Hematopoietic multipotent progenitor cell treated with erythropoietin and hydrocortisone succinate and interleukin-3 and kit ligand, for 8 days (in vitro differentiated cells): ENCODE data around the gene DCAF15.
A peak's percentile ranks its signal among the peaks of the same experiment; 100 is the strongest.

Experiments
- DNase-seq: peaks from one replicate; pipeline ENCODE4 v3.0.0-alpha.2; 2015

DCAF15 gene

GRCh38 chr19:13931391-13932148 lies 20.7 kb upstream of the DCAF15 start:
- no peak for DNase-seq

- no peak for DNase-seq
Observed at GRCh38 chr19:13932149-13932637, 20.1 kb upstream of the DCAF15 start.

GRCh38 chr19:13932911-13933393 lies 19.4 kb upstream of the DCAF15 start:
- no peak for DNase-seq

- DNase-seq, result no peak
Observed at GRCh38 chr19:13934785-13935109, 17.6 kb upstream of the DCAF15 start.

- no peak for DNase-seq
Observed at GRCh38 chr19:13935765-13936510, 16.4 kb upstream of the DCAF15 start.

- DNase-seq, result no peak
Observed at GRCh38 chr19:13937479-13938300, 14.6 kb upstream of the DCAF15 start.

GRCh38 chr19:13938301-13939064 lies 13.8 kb upstream of the DCAF15 start, which contains the start of gene PODNL1:
TSS of gene PODNL1 (minus strand) at chr19:13938417. CDS start at chr19:13938181, 236 bp downstream.
- DNase-seq, result no peak

GRCh38 chr19:13942023-13942684 lies 10.2 kb upstream of the DCAF15 start:
- peak; percentile 43 for DNase-seq

- no peak for DNase-seq
Observed at GRCh38 chr19:13946414-13946813, 5.9 kb upstream of the DCAF15 start.

- DNase-seq, result no peak
Observed at GRCh38 chr19:13951043-13951442, 1.3 kb upstream of the DCAF15 start.

- DNase-seq, result no peak
Observed at GRCh38 chr19:13951799-13952153, 533 bp upstream of the DCAF15 start.

- peak; percentile 79 for DNase-seq
Observed at GRCh38 chr19:13952931-13953531, 722 bp downstream of the DCAF15 start.

- no peak for DNase-seq
Observed at GRCh38 chr19:13954185-13954584, 1.9 kb downstream of the DCAF15 start.

- DNase-seq, result no peak
Observed at GRCh38 chr19:13955662-13956364, 3.5 kb downstream of the DCAF15 start.

GRCh38 chr19:13956365-13956744 lies 4.0 kb downstream of the DCAF15 start:
- DNase-seq, result no peak

GRCh38 chr19:13957051-13957450 lies 4.7 kb downstream of the DCAF15 start:
- peak; percentile 79 for DNase-seq

- peak; percentile 91 for DNase-seq
Observed at GRCh38 chr19:13958043-13958442, 5.7 kb downstream of the DCAF15 start.

GRCh38 chr19:13959141-13959961 lies 7.0 kb downstream of the DCAF15 start:
- no peak for DNase-seq

- DNase-seq, result no peak
Observed at GRCh38 chr19:13959962-13960862, 7.9 kb downstream of the DCAF15 start.
